ENCODE data around the gene ZNF536.
"Not testable (repeated sequence)": the region's sequence is repeated elsewhere in the genome, so short reads cannot be mapped to it uniquely, and the experiment has no call there.

The ZNF536 gene

DNA sequence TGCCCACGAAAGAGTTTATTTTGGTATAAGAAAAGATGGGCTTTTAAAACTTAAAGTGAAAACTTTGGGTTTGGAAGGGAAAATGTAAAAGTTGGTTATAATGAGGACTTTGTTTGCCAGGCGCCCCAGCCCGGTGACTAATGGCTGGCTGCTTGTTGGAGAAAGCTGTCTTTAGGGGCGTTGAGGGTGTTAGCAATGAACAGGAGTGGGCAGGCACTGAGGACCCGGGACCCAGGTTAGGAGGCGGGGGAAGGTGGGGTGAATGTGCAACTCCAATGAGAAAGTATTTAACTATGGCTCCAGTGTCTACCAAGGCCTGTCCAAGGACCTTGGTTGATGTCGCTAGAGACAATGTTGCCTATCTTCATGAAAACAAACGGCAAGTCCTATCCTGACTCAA is 118.6 kb downstream of the ZNF536 start:
- DNase-seq, result no peak

DNA sequence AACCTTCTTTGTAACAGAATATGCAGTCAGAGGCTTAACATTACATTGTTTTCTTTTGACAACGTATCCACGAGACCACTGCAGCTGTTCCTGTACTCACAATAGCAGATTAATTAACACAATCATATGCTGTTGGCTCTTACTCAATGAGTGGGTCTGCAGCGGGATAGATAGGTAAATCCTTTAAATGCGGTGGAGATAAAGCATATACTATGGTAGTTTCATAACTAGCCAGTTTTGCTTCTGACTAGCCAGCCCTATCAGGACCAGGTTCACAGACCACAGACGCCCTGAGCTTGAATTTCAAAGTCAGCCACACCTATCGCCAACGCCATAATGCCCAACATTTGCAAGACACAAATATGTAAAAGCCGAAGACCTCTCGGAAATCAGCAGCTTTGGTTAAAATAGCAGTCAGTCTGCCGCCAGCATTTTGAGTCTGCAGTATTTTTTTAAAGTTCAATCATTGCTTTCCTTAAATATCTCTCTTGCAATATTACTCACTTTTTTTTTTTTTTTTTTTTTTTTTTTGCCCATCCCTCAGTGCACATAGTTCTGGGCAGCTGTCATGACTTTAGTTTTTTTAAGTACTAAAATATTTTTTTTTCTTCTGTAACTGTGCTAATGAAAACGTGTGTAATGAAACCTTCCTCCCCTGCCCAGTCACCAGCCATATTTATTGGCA is 120.5 kb downstream of the ZNF536 start:
- no peak for DNase-seq

DNA sequence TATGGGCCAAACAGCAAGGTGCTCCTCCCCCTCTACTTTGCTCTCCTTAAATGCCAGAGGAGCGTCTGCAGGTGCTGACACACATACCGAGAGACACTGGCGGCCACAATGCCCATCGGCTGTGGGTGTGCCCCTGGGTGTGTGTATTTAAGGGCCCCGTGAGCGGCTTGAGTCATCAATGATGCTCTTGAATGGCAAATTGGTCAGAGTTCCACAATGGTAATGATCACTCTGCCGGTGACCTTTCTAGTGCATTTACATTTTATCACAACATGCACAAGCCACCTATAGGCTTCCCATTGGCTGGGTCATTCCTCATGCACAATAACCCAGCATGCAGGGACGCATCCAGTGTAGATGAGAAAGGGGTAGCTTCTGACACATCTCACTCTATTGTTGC is 124.8 kb downstream of the ZNF536 start:
- no peak for DNase-seq

DNA sequence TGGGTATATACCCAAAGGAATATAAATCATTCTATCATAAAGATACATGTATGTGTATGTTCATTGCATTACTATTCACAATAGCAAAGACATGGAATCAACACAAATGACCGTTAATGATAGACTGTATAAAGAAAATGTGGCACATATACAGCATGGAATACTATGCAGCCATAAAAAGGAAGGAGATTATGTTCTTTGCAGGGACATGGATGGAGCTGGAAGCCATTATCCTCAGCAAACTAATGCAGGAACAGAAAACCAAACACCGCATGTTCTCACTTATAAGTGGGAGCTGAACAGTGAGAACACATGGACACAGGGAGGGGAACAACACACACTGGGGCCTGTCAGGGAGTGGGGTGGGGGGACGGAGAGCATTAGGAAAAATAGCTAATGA is 125.9 kb downstream of the ZNF536 start:
- not testable (repeated sequence) for DNase-seq

DNA sequence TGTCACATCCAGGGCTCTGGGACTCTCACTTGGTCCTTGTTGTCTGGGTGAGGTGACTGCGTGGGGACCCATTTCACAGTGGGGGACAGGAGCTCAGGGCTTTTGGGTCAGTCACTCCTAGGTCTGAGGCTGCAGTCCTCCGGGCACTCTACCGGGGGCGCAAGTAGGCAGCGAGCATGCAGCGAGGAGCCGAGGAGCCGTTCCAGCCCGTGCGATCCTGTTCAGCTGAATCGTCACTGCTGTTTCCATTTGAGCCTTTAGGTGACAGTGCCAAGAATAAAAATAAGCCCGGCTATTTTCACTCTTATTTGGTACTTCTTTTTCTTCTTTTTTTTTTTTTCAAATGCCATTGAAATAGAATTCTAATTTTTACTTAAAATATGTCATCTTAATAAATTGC is 126.5 kb downstream of the ZNF536 start:
- no peak for DNase-seq

DNA sequence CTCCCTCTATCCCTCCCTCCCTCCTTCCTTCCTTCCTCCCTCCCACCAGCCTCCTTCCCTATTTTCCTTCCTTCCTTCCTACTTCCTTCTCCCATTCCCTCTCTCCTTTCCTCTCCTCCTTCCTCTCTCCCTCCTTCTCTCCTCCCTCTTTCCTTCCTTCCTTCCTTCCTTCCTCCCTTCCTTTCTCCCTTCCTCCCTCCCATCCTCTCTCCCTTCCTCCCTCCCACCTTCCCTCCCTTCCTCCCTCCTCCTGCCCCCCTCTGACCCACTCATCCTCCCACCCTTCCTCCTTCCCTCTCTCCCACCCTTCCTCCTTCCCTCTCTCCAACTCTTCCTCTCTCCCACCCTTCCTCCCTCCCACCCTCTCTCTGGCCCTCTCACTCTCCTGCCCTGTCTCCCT is 132.1 kb downstream of the ZNF536 start:
- no peak for DNase-seq

DNA sequence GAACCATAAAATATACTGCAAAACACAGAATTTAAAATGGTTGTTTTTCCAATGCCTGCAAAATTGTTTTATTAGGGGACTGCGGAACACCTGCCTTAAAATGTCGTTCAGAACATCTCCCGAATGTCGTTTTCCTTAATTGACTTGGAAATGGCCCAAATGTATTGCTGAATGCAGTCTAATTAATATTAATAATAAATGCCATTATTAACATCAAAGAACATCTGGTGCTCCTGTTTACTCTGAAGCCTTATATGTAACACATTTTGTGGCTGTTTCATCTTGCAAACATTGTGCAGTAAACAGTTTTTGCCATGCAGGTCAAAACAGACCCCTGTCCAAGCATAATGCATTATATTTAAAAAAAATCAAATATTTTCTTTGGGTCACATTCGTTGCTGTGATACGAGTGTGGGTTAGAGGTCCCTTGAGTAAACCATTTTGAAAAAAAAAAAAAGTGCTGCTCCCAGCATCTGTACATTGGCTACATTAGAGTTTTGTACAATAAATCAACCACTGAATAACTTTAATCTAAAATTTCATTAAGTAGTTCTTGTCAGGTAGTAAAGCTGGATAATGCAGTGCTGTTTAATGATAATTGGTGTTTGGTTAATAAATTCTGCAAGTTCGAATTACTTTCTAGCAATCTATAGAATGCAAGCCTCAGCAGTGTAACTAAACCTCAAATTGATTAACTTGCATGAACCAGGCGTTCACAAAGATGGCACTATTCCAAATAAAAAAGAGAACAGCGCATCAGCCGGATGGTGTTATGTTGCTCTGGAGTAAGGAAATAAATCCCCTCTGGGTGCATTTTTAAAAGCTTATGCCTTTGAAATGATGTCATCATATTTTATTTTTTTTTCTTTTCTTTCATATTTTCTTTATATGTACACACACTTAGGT is 140.2 kb downstream of the ZNF536 start:
- DNase-seq, result no peak

DNA sequence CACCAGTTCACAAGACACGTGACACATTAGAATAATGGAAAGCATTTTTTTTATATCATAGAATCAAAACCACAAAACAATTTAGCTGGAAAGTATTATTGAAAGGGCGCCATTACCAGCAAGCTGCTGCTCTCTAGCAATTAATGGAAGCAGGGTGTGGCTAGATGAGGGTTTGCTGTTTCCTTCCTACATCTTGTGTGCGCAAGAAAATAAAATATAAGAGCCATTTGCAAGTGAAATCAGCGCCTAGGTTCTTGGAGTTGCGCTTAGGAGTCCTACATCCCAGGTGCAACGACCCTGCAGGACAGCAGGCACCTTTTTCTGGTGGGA is 140.9 kb downstream of the ZNF536 start:
- DNase-seq, result no peak

DNA sequence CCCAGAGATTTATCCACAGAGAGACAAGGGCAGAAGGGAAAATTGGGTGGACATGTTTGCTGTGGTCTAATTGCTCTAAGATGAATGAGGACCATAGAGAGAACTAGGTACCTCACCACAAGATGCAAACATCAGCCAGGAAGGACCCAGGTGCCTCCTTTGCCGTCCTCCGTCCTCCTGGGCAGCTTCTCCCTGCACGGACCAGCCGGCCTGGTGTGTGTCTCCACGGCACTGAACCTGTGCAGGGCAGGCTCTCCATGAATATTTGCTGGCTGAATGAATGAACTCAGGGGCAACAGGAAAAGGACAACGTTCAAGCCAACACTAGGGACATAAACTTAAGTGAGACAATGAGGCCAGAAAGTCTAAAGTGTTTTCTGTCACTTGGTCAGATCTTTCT is 143.9 kb downstream of the ZNF536 start:
- DNase-seq, result no peak

DNA sequence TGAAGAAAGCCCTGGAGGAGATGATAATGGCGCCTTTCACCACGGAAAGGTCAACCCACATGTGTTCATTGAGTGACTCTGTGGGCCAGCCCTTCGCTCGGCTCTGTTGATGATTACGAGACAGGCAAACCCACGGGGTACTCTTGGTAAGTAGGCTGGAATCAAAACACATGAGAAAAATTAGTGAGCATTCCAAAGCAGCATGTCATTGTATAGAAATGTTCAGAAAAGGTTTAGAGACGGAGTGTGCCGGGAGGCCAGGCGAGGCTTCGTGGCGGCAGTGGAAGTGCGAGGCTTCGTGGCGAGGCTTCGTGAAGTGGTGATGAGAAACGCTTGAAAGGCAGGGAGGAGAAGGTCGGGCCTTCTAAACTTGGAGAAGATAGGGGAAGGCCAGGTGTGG is 144.3 kb downstream of the ZNF536 start:
- DNase-seq, result no peak

DNA sequence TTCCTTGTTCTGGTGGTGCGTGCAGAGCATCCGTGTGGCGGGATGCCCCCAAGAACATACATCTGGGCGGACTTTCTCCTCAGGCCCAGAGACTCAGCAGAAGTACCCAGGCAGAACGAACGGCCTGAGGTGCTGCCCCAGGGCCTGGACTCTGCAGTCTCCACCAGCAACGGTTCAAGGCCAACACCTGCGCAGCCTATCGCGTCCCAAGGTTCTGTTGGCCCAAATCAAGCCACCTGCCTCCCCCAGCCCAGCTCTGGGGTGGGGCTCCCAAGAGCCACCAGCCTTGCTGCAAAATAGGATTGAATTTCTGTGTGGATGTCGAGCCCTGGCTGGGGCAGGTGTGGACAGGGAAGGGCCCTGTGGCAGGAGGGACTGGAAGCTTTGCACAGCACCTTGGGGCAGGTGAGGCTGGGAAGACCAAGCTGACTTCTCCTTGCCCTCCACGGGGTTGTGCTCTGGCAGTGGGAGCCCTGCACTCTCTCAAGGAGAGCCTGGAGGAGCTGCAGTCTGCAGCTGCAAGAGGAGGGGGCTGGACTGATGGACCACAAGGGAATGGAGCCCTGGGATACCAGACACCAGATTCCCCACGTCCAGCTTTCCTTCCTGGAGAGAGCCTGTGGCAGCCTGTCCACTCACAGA is 146.9 kb downstream of the ZNF536 start:
- DNase-seq, result no peak

DNA sequence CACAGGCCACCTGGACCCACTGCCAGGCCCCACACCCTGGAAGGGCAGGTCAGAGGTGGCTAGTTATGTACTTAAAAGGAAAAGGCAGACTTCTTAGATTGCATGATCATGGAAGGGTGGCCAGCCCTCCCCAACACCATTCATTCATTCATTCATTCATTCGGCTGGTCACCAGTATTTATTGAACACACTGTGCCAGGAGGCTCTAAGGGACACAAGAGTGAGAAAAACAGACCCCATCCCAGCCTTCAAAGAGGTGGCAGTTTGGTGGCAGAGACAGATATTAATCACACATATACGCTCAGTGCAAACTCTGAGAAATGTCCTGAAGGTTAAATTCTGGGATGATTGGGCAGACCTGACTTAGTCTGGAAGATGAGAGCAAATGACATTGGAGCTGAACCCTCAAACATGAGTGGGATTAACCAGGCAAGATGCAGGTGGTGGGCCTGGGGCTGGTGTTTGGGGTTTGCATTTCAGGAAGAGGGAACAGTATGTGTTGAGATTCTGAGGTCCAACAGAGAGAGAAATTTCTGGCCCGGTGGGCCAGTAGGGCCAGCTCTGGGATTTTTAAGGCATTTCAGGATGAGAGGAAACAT is 147.5 kb downstream of the ZNF536 start:
- DNase-seq, result no peak

DNA sequence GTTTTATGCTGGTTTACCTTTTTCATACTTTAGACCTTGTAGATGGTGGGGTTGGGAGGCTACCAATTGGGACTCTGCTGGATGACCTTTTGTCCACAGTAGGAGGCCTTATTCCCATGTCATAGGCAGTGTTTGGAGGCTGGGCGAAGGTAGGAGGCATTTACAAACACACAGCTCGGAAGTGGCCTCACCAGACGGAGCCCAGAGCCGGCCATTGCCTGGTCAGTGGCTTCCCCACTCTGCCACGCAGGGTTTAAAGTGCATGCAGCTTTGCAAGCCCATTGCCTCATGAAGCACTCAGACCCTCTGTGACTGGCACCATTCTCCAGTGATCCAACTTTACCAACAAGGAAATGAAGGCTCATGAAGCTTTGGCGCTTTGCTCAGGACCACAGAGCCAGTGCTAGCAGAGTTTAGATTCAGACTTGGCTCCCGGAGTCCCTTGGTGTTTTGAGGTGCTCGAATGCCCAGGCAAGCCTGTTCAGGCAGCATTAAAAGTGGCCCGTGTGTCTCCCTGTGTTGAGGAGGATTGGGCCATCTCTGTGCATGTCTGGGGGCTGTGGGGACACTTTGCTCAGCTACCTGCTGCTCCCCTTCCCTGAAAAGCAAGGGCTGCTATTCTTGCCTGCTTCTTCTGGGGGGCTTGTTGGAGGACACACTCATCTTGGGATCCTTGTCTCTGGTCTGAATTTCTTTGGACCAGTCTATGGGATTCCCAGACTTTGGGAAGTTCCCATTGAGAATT is 148.7 kb downstream of the ZNF536 start:
- DNase-seq, result no peak

DNA sequence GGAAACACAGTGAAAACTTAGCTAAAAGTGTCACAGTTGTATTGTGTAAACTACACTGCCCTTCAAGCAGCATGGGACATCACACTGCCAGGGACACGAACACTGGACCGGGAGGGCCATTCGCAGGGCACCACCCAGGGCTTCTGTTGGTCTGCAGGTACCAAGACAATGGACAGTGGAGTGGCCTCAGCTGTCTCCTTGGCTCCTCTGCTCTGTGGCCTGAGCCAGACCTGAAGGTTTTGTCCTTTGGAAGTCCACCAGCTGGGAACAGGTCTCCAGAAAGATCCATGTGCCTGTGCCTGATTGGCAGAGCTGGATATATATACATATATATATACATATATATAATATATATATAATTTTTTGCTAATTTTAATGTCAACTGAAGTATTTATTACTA is 149.8 kb downstream of the ZNF536 start:
- no peak for DNase-seq

DNA sequence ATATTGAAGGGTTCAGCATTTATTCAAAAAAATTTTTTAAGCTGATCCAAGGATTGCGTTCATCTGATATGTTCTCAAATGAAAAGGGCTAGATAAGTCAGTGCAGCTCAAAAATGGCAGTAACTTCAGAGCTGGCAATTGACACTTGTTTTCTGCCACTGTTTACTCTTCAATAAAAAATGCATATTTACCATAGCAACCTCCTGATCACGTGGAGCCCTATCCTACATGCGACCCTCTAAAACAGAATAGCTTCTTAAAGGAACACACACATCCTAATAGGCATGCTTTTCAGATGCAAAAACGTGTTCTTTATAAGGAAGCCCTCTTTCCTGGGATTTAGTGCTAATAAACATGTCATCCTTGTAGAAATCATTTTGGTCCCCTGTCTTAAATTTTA is 150.2 kb downstream of the ZNF536 start:
- DNase-seq, result no peak

DNA sequence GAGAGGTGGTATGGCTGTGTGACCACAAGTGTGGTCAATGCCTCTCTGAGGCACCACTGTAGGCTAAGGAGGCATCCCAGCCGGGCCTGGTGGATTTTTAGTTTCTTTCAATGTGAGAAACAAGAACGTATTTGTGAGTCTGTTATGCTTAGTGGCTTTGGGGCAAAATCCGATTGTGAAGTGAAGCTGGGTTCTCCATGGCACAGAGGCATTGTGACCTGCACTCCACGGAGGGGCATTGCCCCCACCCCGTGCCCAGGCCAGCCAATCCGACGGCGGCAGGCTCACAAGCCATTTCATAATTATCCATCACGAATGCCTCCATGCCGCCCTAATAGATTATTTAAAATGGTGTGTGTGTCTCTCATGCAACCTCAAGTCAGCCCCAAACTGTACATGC is 151.6 kb downstream of the ZNF536 start:
- no peak for DNase-seq

DNA sequence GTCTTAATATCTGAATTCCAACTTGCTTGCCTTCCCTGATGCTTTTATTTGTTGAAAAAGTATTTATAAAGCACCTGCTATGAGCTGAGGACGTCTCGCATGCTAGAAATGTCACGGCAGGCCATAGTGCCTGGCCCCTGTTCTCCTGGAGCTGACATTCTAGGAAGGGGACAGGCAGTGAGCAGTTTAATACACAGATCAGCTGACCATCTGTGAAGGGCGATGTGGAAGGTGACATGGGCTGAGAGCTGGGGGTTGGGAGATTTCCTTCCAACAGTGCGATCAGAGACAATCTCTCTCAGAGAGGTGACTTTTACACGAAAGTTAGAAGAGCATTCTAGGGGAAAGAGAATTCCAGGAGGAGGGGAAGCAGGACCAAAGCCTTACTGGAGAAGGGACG is 153.2 kb downstream of the ZNF536 start:
- no peak for DNase-seq

DNA sequence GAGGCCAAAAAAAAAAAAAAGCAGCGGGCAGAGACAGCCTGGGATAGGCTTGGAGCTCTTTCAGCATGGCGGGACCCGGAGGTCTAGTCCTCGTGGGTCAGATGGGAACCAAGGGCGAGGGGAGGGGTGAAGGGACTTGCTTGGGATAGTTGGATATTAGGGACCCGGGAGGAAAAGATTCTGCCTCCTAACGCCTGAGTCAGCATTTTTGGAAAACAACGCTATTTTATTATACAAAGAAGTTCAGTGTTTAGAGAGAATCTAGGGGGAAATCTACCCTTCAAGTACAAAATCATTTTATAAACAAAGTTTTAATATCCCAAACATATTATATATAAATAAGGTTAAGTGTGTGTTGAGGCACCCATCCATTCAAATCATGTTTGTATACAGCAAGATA is 156.7 kb downstream of the ZNF536 start:
- DNase-seq, result no peak

DNA sequence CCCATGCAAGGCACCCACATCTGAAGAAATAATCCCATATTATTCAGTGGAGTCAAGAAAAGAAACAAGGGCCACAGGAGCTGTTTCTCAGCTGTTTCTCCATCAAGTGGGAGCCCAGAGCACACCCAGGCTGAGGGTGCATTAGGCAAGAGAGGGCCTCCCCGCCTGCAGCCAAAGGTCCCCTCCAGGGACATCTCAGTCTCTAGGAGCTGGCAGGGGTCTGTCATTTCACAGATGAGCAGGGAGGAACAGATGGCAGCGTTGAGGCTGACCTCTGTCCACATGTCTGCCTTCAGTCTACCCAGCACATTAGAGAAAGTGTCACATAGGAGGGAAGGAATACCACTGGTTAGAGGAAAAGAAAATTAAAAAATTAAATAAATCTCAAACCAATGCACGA is 157.7 kb downstream of the ZNF536 start:
- DNase-seq, result no peak

DNA sequence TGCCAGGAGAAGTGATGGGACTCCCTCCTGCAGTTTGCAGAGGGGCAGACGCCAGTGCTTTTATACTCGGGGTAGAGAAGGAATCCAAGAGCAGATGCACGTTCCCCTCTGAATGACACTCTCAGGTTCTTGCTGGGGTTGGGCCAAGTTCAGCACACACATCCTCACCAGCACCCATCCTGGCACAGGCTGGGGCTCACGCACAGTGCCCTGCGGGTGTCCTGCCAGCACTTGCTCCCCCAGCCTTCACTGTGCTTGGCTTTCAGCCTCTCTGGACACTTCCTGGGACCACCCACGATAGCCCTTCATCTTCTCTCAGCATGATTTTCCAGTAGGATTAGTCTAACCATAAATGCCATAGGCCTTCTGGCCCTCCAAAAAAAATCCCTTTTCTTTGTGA is 158.6 kb downstream of the ZNF536 start:
- DNase-seq, result no peak

DNA sequence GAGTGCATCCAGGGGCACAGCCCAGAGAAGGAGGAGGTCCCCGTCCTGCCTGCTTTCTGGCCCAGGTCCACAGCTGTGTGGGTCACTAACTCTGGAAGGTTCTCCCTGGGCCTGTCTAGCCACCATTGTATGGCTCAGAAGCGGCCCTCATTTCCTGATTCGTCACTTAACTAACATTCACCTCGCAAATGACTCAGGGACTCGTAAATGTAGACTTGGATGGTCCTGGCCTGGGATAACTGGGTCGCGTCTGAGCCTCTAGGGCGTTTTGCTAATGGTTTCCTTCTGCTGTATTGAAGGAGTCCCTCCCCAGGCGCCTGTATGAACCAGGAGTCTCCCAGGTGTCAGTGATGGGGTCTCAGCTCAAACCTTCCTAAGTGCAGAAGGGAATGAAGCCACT is 162.8 kb downstream of the ZNF536 start:
- DNase-seq, result no peak

DNA sequence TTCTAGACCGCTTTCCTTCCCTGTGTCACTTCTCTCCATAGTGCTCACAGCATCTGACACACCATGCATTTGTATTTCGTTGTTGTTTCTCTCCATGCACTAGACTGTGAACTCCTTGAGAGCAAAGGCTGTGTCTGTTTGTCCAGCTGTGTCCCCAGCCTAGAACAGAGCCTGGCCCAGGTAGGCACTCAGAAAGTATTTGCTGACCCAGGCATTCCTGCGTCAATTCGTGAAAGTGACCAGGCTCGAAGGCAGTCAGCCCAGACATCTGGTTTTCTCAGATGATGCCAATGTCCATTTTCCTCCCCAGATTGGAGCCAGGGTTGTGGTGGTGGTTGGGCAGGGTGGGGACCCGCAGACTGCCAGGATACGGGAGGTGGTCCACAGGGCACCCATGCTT is 164.8 kb downstream of the ZNF536 start:
- DNase-seq, result no peak

DNA sequence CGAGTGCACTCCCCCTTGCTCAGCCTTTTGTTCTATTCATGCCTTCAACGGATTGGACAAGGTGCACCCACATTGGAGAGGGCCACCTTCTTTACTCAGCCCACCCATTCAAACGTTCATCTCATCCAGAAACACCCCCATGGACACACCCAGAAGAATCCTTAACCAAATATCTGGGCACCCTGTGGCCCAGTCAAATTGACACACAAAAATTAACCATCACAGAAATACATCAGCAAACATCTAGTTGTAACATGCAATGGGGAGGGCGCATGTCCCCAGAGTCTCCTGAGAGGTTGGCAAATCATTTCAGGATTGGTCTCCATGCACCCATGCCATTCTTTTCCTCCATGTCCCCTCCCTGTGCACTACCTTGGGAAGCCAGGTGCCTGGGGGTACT is 167.1 kb downstream of the ZNF536 start:
- no peak for DNase-seq

All from NCI-H226 (cell line).